GM19023 (cell line): Measurements from ENCODE around the gene IRAG1.

Experiments used
- ATAC-seq: cut with Tn5 transposase; IDR thresholded peaks from one replicate; pipeline ENCODE4 v1.9.1; 2021; ENCODE audit warnings: mild to moderate bottlenecking, moderate library complexity; ENCODE audit not compliant: unreplicated experiment

Gene IRAG1

GRCh38 chr11:10650166-10650565 lies 43.4 kb downstream of the IRAG1 start:
- no peak for ATAC-seq

GRCh38 chr11:10648871-10649270 lies 44.7 kb downstream of the IRAG1 start:
- ATAC-seq, result no peak

GRCh38 chr11:10646681-10647355 lies 46.7 kb downstream of the IRAG1 start:
- no peak for ATAC-seq

- ATAC-seq, result no peak
Observed at GRCh38 chr11:10646005-10646404, 47.5 kb downstream of the IRAG1 start.

GRCh38 chr11:10645212-10645795 lies 48.3 kb downstream of the IRAG1 start:
- no peak for ATAC-seq
